ENCODE data around the gene SIRT7.
A peak's percentile ranks its signal among the peaks of the same experiment; 100 is the strongest.

Gene SIRT7

DNA sequence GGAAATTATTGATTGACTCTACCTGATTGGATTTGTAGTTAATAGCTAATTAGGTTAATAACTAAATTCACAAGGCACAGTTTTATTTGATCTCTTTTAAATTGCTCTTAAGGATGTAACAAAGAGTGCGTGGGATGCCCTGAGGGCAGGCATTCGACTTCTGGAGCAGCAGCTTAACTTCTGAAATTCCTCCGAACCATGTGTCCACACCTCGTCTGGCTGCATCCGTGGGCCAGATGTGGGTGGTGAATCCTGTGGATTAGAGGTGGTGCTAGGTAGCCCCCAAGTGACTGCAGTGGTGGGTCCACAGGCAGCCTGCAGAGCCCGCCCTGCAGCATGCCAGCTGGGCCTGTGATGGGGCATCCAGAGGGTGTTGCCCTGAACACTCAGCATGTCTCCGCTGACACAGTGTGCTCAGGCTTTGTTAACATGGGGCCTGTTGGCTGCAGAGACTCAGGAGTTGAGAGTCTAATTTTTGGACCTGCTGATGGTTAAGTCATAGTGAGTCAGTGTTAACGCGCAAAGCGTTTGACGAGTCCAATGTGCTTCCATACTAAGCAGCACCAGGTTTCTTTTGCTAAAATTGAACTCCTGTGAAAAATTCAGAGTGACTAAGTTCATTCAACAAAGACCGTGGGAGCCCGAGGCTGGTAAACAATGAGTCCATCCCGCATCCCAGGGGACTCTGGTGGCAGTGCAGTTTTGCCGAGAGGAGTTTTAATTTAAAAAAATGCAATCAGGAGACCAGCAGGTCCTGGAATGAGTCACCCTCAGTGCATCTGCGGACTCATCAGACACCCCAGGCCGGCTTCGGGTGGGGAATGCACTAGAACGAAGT lies 19.7 kb downstream of the SIRT7 start:
- peaks cover 13% of the 10 kb centered on the region for H3K36me3 ChIP-seq (replicated peaks)
- H3K27me3 ChIP-seq (replicated peaks): no peaks in the 10 kb centered on the region
- H3K4me3 ChIP-seq (ENCODE audit: low read depth, low read length): no peak overlapping the region
- no peak for TF ChIP-seq CTCF (IDR thresholded peaks at IDR 0.05; ENCODE audit: low read depth, low read length, missing control alignments)
- peak overlapping the region; percentile 84 for H3K27ac ChIP-seq
- in situ Hi-C loops (cut with HindIII; ENCODE audit: low pct_ligation_motif_present, low sequenced_read_pairs): no loop called here
- peak; percentile 93 for DNase-seq

DNA sequence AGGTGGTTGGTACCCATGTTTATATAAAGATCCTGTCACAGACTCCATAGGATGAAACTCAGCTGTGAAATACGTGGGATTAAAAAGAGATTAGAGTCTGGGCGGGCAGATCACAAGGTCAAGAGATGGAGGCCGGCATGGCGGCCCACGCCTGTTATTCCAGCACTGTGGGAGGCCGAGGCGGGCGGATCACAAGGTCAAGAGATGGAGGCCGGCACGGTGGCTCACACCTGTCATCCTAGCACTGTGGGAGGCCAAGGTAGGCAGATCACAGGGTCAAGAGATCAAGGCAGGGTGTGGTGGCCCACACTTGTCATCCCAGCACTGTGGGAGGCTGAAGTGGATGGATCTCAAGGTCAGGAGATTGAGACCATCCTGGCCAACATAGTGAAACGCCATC lies 22.6 kb downstream of the SIRT7 start:
- H3K27ac ChIP-seq: no peak overlapping the region
- in situ Hi-C loops (cut with HindIII; ENCODE audit: low pct_ligation_motif_present, low sequenced_read_pairs): no loop called here
- H3K4me3 ChIP-seq (ENCODE audit: low read depth, low read length): no peak overlapping the region
- no peaks in the 10 kb centered on the region for H3K27me3 ChIP-seq (replicated peaks)
- no peak for TF ChIP-seq CTCF (IDR thresholded peaks at IDR 0.05; ENCODE audit: low read depth, low read length, missing control alignments)
- DNase-seq: no peak
- H3K36me3 ChIP-seq (replicated peaks): peaks cover 13% of the 10 kb centered on the region

- H3K4me3 ChIP-seq (ENCODE audit: low read depth, low read length): peak overlapping the region; percentile 79
- H3K36me3 ChIP-seq (replicated peaks): peaks cover 40% of the 10 kb centered on the region
- no peak for TF ChIP-seq CTCF (IDR thresholded peaks at IDR 0.05; ENCODE audit: low read depth, low read length, missing control alignments)
- peak overlapping the region; percentile 82 for H3K27ac ChIP-seq
- in situ Hi-C loops (cut with HindIII; ENCODE audit: low pct_ligation_motif_present, low sequenced_read_pairs): no loop called here
- H3K27me3 ChIP-seq (replicated peaks): no peaks in the 10 kb centered on the region
- DNase-seq: no peak
These were observed 26.7 kb downstream of the SIRT7 start for GRCh38 chr17:81891303-81891552.

DNA sequence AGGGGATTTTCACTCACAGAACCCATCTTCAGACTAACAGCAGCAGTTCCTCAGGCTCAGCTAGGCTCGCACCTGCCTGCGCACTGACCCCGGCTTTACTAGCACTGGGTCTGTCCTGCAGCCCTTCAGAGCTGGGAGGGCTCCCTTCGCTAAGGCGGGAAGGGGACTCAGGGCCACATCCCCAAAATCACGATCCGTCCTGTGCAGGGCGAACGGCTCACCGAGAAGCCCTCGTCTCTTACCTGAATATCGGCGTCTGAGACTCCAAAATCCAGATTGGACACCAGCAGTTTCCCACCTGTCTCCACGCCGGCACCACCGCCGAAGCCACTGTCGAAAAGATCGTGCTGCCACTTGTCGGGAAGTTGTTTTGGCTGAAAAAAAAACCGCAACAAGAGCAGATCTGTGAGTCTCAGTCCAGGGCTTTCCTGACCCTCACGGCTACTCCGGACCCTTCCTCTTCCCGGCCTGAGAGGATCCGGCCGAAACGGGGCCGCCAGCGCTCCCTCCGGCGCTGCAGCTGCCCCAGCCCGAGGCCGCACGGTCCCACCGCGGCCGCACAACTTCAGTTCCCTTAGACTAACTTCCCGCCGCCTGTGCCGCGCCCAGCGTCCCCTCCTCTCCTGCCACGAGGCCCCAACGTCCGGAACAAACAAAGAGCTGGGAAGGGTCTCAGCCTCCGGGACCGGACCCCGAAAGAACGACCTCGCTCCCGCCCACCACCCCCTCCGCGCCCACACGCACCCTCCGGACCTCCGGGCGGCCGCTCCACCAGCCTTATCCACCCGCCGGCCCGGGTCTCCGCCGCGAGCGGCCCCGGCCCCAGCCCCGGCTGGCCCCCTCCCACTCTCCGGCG lies 27.3 kb downstream of the SIRT7 start:
- H3K36me3 ChIP-seq (replicated peaks): peaks cover 43% of the 10 kb centered on the region
- H3K27ac ChIP-seq: peak overlapping the region; percentile 82
- no peak for DNase-seq
- no peak for TF ChIP-seq CTCF (IDR thresholded peaks at IDR 0.05; ENCODE audit: low read depth, low read length, missing control alignments)
- peak overlapping the region; percentile 79 for H3K4me3 ChIP-seq (ENCODE audit: low read depth, low read length)
- no peaks in the 10 kb centered on the region for H3K27me3 ChIP-seq (replicated peaks)
- in situ Hi-C loops (cut with HindIII; ENCODE audit: low pct_ligation_motif_present, low sequenced_read_pairs): no loop called here

GRCh38 chr17:81889602-81890001 lies 28.4 kb downstream of the SIRT7 start:
- Histone ChIP-seq H3K27me3 (replicated peaks) (no peaks in the 10 kb centered on the region), H3K27ac (no peak overlapping the region), H3K4me3 (ENCODE audit: low read depth, low read length) (peak overlapping the region; percentile 9), H3K36me3 (replicated peaks) (peaks cover 49% of the 10 kb centered on the region)
- in situ Hi-C loops (cut with HindIII; ENCODE audit: low pct_ligation_motif_present, low sequenced_read_pairs): no loop called here
- TF ChIP-seq CTCF (IDR thresholded peaks at IDR 0.05; ENCODE audit: low read depth, low read length, missing control alignments): no peak
- no peak for DNase-seq
